Vagina (tissue), 2 donors: ENCODE measurements around the gene S1PR5.

Source experiments
- CTCF ChIP-seq, 3 experiments: fragments of 450-650 bp in 2 of 3; fragments of 200-600 bp in 1 of 3; sonication (generic) in 1 of 3; IDR thresholded peaks; one replicate each; pipeline ENCODE4 v1.5.1; 2017 to 2019; ENCODE audit warnings: antibody characterized with exemption in 3 of 3, mild to moderate bottlenecking in 2 of 3, moderate library complexity in 2 of 3
- POLR2A ChIP-seq, 2 donors: fragments of 450-650 bp; IDR thresholded peaks; one replicate each; pipeline ENCODE4 v1.6.1; 2017; ENCODE audit warnings: antibody characterized with exemption in 2 of 2, mild to moderate bottlenecking in 2 of 2, moderate library complexity in 2 of 2

- TF ChIP-seq CTCF (IDR thresholded peaks at IDR 0.05) (no peak), POLR2A (IDR thresholded peaks at IDR 0.05) (no peak)
Observed at GRCh38 chr19:10562609-10563008, 45.4 kb upstream of the S1PR5 start.
